Stimulated activated CD8-positive, alpha-beta memory T cell treated with anti-CD3 and anti-CD28 coated beads, Interleukin-4, amount 100 ng/mL, for 4 hours (primary cell): ENCODE measurements around the gene CNTD1.

ENCODE experiments used
- DNase-seq, 2 donors: peaks; one replicate each; pipeline ENCODE4 v3.0.0-alpha.2; 2020; ENCODE audit warnings: low read depth in 2 of 2, low spot score in 1 of 2

The CNTD1 gene

DNA sequence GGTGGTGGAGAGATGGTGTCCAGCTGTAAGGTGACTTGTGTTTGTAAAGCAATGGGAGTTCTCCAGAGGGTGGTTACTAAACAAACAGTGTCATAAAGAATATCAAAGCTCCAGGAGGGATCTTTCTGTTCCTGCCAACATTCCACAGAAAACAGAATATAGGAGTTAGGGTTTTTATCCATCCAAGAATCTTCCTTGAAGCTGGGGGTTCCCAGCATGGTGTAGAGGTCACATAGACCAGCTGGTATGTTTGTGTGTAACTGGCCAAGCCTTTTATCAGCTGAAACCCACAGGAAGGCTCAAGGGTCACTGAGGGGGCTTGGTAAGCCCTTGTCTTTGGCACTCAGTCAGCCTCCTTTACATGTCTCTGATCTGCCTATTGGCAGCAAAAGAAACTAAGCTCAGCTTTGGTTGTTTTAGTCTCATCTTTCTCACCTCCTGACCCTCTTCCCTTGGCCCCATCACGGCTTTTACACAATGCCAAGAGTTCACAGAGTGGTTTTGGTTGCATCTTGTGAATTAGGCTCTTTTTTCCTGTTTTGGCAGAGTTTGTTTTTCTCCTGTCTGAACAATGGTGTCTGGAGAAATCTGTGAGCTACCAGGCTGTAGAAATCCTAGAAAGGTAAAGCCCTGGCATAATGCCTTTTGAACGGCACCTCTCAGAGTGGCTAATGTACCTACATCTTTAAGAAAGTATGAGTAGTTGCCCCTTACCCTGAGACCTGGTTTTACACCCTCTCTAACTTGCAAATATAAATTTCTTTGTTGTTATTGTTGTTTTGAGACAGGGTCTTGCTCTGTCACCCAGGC lies 4.6 kb downstream of the CNTD1 start:
- no peak for DNase-seq

DNA sequence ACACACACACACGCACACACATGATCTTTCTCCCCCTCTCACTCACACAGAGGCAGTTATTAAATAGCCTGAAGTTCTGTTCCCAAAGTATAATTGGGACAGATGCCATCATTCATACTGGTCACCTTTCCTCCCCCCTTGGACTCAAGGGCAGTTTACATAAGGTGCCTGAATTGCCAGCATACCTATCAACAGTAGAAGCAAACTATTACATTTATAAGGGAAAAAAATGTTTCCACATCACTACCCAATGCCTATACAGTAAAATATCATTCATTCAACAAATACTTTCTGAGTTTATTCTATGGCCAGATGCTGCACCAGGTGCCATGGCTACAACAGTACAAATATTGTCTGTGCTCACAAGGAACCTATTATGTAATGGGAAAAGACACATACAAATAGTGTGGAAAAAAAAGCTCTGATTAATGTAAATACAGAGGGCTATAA lies 6.3 kb downstream of the CNTD1 start:
- DNase-seq: no peak

DNA sequence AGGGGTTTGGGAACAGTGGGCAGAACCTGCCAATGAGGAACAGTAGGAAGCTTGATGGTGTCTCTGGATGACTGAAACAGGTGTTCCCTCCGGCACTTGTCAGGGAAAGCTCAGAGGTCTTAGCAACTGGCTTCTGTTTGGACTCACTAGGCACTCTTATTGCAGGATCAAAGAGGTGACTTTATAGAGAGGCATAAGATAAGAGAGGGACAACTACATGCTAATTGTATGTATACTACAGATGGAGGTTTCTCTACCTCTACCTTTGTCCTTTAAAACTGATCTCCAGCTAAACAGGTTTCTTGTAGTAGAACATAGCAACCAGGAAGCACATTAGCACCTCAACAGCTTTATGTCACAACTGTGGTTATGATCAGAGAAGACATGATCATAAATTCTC lies 7.6 kb downstream of the CNTD1 start:
- DNase-seq: no peak

DNA sequence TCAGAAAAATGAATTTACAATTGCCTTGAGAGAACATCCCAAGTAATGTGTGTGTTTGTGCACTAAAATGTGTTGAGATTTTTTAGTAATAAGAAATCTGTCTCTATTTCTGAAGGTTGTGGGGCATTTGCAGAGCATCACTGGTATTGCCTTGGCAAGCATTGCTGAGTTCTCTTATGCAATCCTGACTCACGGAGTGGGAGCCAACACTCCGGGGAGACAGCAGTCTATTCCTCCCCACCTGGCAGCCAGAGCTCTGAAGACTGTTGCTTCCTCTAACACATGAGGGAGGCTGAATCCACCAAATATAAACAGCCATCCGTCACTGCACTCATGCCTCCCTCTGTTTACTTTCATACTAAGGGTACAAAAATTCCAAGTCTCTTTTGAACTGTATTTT lies 10.6 kb downstream of the CNTD1 start:
- no peak for DNase-seq

DNA sequence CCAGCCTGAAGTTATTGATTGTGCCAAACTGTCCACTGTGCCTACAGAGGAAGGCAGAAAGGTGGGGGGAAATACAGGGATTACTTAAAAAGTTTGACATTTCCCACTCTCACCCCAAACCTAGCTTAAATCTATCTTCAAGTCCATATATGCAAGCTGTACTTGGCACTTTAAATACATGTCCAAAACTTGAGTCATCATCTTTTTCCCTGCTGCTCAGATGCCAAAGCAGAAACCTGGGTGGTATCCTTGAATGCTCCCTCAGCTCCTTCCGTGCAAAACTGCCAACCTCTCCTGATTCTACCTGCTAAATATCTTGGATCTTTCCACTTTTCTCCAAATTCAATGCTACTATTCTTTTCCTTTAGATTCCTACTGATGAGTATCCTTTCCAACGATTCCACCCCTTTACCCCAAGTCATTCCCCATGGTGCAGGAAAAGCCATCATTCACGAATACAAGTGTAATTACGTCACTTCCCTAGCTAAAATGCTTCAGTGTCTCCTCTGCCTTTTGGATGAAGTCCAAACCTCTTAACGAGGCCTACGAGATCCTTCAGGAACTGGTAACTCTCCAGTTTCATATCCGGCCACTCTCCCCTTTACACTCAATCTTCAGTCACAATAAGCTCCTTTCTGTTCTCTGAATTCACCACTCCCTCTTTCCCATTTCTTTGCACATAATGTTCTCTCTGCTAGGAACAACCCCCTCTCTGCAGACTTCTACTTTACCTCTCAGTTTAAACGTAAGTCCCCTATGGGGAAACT lies 16.2 kb downstream of the CNTD1 start:
- no peak for DNase-seq

DNA sequence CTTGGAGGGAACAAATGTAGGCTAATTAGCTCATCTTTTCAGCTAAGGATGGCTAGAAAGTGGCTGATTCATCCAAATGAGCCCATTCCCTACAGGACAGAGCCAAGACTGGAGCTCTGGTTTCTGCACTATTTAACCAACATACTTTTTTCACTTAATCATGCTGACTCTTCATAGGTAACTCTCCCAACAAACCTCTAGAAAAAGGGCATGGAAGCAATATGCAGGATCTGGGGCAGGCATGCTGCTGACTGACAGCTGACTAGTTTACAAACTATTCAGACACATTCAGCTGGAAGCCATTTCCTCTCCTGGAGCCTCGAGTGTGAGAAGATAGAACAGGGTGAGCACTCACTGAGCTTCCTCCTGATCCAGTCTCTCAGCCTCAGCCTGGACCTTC lies 19.2 kb downstream of the CNTD1 start:
- DNase-seq: no peak

DNA sequence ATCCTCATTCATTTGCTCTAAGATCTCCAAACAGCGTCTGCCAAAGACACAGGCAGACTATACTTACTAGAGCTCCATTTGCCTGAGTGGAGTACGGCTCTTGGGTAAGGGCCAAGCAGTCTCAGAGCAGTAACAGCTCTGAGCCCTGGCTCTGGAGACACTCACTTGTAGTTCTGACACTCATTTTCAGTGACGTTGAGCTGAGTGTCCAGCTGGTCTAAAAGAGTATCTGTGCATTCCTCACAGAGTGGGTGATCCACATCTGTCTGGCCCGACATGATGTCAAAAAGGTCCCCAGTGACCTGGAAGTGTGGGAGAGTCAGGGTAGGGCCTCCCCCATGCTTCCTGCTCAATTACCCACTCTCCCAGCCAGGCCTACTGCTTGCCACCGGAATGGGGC lies 19.7 kb downstream of the CNTD1 start:
- no peak for DNase-seq

DNA sequence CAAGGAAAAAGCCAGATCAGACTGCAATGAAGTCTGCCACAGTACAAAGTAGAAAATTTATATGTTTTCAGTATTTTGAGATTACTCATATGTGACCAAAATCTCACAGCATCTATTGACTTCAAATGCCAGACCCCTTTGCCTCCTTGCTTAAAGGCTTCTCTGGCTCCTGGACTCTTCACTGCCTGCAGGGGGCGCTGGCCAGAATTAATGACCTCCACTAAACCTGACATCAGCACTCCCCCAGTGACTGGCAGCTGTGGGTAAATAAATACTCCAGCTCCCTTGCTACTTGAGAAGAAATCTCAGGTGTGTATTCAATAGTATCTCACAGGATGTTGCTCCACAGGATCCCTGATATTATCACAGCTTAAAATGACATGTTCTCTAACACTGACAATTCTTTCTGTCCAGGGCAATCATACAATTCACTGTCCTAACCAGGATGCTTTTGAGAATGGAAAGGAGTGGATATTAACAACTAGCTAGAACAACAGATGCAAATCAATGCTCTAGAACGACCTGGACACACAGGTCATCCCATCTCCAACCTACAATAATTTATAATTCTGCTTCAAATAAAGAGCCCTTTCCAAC lies 21.4 kb downstream of the CNTD1 start:
- DNase-seq: peak; percentile 24 to 31

DNA sequence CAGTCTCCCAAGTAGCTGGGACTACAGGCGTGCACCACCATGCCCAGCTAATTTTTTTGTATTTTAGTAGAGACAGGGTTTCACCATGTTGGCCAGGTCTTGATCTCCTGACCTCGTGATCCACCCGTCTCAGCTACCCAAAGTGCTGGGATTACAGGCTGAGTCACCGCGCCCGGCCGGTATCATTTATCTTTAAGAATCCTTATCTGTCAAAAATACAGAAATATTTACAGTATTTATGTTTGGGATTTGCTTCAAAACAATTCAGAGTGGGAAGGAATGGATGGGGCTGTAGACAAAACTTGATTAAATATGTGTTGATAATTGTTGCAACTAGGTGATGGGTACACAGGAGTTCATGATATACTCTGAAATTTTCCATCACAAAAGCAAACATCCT lies 22.5 kb downstream of the CNTD1 start:
- DNase-seq: no peak

DNA sequence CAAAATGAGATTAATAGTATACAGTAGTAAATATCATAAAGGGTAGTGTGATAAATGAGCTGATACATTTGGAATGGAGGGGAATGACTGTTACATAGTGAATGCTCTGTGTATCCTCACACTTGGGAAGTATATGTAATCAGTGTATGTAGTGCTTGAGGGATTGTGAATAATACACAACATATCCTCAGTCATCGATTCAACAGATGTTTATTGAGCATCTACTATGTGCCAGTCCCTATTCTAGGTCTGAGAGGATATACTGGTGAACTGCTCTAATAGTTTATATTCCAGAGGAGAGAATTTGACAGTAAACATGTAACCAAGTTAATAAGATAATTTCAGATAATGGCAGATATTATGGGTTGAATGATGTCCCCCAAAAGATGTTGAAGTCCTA lies 28.8 kb downstream of the CNTD1 start:
- no peak for DNase-seq

DNA sequence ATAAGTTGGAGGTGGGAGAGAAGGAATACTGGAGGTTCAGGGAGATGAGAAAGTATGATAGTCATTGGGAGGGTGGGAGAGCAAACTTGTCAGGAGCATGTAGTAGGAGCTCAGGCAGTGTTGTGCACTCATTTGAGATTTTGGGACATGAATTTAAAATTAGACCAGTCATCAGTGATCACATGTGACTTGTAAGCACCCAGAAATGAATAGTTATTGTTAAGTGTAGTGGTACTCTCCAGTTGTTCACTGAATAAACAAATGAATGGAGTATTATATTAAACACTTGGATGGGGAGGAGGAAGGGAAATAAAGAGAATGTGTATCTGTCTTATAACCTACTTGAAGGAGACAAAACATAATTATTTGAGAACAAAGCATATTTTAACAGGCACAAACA lies 32.3 kb downstream of the CNTD1 start:
- DNase-seq: no peak

DNA sequence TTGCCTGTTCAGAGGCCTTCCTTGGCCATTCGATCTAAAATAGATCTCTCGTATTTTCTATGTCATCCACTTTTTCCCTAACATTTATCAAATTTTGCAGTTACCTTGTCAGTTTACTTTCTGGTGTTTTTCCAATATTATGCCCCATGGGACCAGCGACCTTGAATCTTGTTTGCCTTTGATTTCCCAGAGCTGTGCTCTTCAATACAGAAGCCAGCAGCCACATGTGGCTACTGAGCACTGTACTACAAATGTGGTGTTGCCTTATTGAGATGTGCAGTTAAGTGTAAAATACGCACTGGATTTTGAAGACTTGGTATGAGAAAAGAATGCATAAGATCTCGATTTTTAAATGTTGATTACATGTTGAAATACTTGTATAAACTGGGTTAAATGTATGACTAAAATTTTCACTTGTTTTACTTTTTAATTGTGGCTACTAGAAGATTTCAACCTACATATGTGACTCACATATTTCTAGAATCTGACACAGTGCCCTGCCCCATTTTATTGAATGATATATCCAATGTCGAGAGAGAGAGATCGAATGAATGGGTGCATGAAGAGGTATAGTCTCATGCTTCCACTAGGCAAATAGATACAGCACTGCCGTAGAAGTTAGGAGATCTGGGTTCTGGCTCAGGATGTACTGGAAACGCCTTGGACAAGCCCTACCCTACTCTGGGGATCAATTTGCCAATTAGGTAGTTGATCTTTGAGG lies 33.7 kb downstream of the CNTD1 start:
- no peak for DNase-seq

DNA sequence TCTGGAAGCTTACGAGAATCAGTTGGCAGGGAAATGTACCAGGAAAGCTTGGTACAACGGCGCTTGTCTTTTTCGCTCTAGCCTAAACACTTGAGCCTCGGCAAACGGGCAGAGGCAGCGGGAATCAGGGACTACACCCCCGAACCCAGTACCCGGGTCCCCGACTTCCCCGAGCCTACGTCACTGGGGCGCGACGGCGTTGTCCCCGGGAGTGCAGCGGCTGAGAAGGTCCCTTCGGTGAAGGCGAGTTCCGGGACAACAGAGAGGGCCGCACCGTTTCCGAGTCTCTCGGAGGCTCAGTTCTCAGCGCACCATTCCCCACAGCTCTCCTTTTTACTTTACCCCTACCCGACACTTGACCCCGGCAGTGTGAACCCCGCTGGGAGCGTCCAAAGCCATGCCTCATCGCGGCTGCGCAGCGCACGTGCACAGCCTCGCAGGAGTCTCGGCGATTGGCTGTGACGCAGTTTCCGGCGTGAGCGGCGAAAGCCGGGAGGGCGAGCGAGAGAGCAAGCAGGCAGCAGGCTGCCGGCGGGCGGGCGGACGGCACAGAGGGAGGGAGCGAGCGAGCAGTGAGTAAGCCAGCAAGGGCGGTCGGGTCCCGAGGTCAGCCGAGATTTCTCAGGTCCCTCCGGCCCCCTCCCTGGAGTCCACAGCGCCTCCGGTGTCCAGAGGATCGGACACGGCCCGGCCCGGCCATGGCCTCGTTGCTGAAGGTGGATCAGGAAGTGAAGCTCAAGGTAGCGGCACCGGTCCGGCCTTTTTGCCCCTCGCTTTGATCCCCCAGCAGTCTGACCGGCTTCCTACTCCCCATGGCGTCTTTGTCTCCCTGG lies 34.5 kb downstream of the CNTD1 start, which contains the start of gene PSME3:
PSME3 (plus strand) TSS at position 464 of the 833 bp plus-strand sequence; CDS start at position 699, 235 bp downstream.
- DNase-seq: peak; percentile 78 to 86

DNA sequence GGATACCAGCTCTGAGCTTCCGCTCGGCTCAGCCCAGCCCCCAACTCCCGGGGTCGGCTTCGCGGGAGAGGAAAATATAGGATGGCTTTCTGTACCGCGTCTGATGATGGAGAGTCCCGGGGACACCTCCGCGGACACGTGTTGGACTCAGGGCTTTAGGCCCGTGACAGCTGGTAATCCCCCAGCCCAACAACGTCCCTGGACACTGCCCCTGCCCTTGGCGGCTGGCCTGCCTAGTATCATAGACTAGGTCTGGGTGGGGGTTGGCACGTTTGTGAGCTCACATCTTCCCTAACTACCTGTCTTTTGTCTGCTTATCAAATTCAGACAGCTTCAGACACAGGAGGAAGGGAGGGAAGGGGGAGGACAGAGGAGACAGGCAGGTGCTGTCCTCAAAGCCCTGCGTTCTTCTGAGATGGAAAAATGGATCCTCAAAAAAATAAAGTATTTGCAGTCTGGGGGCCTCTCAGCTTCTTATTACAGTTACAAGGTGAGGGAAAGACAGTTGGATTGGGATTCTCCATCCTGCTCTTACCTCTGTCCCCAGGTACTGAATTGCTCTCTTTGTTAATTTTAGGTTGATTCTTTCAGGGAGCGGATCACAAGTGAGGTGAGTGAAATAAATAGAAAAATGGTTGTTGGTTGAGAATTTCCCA lies 35.2 kb downstream of the CNTD1 start:
- no peak for DNase-seq

DNA sequence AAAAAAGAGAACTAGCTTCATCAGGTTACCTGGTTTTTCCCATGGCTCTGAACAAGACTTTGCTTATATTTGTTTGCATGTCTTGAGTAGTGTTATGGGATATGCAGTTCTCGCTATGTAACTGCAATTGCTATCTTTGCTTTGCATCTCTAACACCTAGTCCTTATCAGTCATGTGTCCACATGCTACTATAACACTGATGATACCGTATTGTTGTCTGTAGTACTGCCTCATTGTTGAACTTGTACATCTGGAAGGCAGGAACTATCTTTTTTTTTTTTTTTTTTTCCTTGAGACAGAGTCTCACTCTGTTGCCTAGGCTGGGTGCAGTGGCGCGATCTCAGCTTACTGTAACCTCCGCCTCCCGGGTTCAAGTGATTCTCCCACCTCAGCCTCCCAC lies 37.1 kb downstream of the CNTD1 start:
- DNase-seq: no peak

DNA sequence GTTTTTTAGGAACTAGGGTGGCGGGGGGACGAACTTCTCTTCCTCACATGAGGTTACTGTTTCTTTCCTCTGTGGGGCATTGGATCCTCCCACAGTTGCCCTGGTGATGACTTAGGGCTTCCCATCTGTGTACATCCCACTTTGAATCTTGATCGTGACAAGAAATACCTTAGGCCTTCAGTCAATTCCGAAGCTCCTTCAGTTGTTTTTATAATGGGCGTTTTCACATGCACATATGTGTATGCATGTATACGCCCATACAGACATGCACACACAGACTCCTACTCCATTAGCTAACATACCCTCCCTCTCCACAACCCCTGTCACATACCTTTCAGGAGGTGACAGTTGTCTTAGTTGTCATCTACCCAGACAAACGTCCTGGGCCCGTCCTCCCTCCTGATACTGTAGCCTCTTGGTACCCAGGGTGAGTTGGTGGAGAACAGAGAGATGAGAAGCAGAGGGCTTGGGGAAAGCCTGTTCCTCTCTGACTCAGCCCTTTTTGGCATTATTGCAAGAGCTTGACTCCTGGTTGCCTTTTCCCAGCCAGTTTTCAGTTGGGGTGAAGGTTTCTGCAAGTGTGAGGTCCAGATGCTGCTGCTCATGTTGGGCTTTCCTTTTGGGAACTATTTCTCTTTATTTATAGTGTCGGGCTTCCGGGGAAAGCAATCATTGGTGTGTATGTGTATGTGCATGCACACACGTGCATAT lies 43.5 kb downstream of the CNTD1 start:
- DNase-seq: no peak

DNA sequence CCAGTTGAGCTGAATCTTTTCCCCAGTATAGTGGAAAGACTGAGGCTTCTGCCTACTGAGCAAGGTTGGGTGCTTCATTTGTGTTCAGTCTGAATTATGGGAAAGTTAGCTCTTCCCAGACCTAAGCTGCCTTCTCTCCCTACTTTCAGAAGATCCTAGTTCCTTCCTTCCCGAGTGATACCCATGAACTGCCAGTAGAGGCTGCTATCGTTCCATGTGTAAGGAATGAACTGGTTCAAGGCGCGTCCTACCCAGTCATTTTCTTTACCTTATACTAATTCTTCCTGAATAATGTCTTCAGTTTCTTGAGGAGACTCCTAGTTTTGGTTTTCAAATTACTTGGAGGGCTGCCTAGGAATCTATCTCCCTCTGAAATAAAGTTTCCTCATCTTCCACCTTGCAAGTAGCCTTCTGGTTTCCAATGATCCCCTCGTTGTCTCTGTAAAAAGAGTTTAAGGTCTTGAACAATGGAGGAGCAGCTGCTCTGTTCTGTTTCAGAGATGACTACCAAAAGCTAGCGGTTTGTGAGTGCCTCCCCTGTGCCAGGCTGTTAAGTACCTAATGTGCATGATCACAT lies 44.8 kb downstream of the CNTD1 start:
- no peak for DNase-seq

DNA sequence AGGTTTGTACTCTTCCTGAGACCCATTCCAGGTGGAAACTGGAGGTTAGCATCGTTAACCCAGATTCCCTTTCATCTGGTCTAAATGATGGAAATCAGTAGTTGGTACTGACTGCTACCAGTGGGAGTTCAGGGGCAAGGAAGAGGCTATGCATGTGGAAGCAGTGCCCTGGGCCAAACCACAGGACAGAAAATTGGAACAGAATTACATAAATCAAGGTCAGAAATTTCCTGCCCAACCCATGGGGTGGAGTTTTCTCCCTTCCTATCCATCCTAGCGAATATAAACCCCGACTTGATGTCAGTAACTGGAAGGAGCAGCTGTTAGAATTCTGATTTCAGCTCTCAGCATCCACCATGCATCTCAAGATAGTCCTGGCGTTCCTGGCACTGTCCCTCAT lies 45.6 kb downstream of the CNTD1 start, which contains the start of gene AOC2:
AOC2 (plus strand) TSS at position 310 of the 400 bp plus-strand sequence; CDS start at position 357, 47 bp downstream.
- DNase-seq: no peak
